Thoracic aorta (tissue), 2 donors: ENCODE results near the gene RANBP3. TPM values are rescaled to one million over a fixed set of nuclear protein-coding genes. Genes with fewer than 3 reads are reported as not detected.

Source experiments
- ATAC-seq: fragments of 150-250 bp; one replicate; pipeline ENCODE4 v1.8.0; 2017; ENCODE audit warnings: low read depth; ENCODE audit not compliant: insufficient number of reproducible peaks, low FRiP score
- DNase-seq: peaks from one replicate; pipeline ENCODE4 v3.0.0-alpha.2; 2020; ENCODE audit warnings: low spot score
- H3K27ac ChIP-seq, 2 donors: fragments of 200-600 bp; sonication (generic); 1 replicate in 1 of 2; 2 replicates in 1 of 2; pipeline ENCODE4 v1.5.1; 2016; ENCODE audit warnings: mild to moderate bottlenecking in 2 of 2, moderate library complexity in 2 of 2
- H3K27me3 ChIP-seq: fragments of 200-600 bp; sonication (generic); replicated peaks from 2 replicates; pipeline ENCODE4 v1.6.0; 2016; ENCODE audit warnings: mild to moderate bottlenecking; ENCODE audit not compliant: insufficient read depth
- H3K36me3 ChIP-seq: fragments of 200-600 bp; sonication (generic); one replicate; pipeline ENCODE4 v1.5.1; 2016
- H3K4me1 ChIP-seq, 2 donors: fragments of 200-600 bp; sonication (generic); 1 replicate in 1 of 2; 2 replicates in 1 of 2; pipeline versions ENCODE4 v1.5.1 to v1.6.0; 2016; ENCODE audit warnings: low read depth in 2 of 2, mild to moderate bottlenecking in 1 of 2; ENCODE audit not compliant: control insufficient read depth in 1 of 2
- H3K4me3 ChIP-seq: fragments of 200-600 bp; sonication (generic); 2 replicates; pipeline ENCODE4 v1.5.1; 2016; ENCODE audit warnings: mild to moderate bottlenecking
- H3K9me3 ChIP-seq: fragments of 200-600 bp; sonication (generic); 2 replicates; pipeline ENCODE4 v1.5.1; 2016
- total RNA-seq, 2 donors: library from RNA; depleted of rRNA; stranded (reverse); fragments of >200 nt; gene quantifications; one replicate each; pipeline versions ENCODE4 v1.1.0 to v1.2.3, GENCODE V29; 2016
- TF ChIP-seq, protein P1 (sequence below): fragments of 200-600 bp; sonication (generic); IDR thresholded peaks from one replicate; pipeline ENCODE4 v1.5.1; 2019; ENCODE audit warnings: antibody characterized with exemption

The RANBP3 gene
- total RNA-seq, 2 donors from 2014 or later = 51.4 to 101 TPM

DNA sequence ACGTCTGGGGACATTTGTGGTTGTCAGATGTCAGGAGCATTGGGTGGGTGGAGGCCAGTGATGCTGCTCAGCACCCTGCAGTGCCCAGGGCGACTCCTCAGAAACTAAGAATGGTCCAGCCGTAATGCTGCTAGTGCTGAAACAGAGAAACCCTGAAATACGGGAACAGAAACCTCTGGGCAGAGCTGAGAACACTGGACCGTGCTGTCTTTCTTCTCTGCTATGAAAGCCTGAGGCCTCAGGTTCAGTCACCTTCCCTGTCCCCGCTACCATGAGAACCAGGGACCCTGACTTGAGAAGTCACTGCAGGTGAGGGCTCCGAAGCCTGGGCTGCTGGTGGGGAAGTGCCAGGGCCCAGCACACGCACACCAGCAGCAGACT, 50.5 kb downstream of the RANBP3 start:
- no peaks in the 10 kb centered on the region for H3K9me3 ChIP-seq
- TF ChIP-seq, protein P1, sequence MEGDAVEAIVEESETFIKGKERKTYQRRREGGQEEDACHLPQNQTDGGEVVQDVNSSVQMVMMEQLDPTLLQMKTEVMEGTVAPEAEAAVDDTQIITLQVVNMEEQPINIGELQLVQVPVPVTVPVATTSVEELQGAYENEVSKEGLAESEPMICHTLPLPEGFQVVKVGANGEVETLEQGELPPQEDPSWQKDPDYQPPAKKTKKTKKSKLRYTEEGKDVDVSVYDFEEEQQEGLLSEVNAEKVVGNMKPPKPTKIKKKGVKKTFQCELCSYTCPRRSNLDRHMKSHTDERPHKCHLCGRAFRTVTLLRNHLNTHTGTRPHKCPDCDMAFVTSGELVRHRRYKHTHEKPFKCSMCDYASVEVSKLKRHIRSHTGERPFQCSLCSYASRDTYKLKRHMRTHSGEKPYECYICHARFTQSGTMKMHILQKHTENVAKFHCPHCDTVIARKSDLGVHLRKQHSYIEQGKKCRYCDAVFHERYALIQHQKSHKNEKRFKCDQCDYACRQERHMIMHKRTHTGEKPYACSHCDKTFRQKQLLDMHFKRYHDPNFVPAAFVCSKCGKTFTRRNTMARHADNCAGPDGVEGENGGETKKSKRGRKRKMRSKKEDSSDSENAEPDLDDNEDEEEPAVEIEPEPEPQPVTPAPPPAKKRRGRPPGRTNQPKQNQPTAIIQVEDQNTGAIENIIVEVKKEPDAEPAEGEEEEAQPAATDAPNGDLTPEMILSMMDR = no peak
- H3K4me3 ChIP-seq = no peak overlapping the region
- H3K27ac ChIP-seq = peak overlapping the region; percentile 64 to 67
- H3K27me3 ChIP-seq = no peaks in the 10 kb centered on the region
- peaks cover 4 to 20% of the 10 kb centered on the region in 2 donors for H3K4me1 ChIP-seq
- peaks cover 64% of the 10 kb centered on the region for H3K36me3 ChIP-seq
- DNase-seq (no peak), ATAC-seq (no peak)

DNA sequence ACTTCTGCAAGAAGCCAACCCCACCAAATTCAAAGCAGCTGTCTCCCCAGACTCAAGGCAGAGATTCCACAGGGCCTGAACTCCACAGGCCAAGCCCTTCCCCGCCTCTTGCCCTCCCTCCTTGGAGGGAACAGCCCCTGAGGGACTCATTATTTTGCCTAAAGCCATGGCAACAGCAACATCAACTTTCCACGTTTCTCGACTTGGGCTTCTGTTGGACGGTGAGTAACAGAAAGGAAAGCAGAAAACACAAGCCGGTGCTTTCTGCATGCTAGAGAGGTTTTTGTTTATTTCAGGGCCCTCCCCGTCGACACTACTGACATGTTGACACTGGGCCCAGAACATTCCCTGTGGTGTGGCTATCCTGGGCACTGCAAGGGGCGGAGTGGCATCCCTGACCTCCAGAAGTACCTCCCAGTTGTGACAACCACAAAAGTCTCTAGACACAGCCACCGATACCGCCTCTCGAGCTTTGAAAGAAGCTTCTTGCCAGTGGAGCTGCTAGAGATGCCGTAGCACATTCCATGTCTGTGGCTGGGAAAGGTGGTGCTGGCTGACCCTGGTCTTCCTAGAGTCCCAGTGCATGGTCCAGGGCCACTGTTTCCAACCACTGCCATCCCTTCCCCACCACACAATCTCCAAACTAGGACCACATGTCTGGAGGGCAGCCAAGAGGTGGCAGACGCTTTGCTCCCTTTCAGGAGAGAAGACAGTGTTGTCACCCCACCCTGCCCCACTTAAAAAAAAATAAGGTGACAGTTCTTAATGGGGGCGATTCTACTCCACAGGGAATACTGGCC, 51.1 kb downstream of the RANBP3 start:
- TF ChIP-seq, protein P1 = no peak
- peaks cover 4 to 20% of the 10 kb centered on the region in 2 donors for H3K4me1 ChIP-seq

DNA sequence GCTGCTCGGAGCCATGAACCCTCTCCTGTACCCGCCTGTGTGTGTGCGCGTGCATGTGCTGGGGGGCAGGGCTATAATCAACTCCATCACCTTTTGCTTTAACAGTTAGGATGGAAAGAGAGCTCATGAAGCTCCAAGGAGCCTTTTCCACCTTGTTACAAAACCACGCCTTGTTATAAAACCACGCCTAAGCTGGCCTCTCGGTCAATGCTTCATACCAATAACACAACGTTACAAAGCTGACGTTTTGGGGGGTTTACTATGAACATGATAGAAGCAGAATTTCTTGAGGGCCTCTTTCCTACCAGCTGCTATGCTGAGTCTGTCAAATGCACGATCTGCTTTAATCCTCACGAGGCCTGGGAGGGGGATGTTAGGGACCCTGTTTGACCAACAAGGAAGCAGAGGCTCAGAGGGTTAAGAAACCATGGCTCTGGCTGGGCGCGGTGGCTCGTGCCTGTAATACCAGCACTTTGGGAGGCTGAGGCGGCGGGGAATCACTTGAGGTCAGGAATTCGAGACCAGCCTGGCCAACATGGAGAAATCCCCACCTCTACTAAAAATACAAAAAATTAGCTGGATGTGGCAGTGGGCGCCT, 52.0 kb downstream of the RANBP3 start:
- Histone ChIP-seq H3K27ac (peak overlapping the region; percentile 6 to 67), H3K27me3 (no peaks in the 10 kb centered on the region), H3K4me3 (no peak overlapping the region), H3K9me3 (no peaks in the 10 kb centered on the region), H3K4me1 (peaks cover 4 to 20% of the 10 kb centered on the region in 2 donors), H3K36me3 (peaks cover 69% of the 10 kb centered on the region)
- TF ChIP-seq, protein P1 = no peak
- ATAC-seq = no peak
- no peak for DNase-seq

More for the DNA sequence above, 51.1 kb downstream of the RANBP3 start:
- no peaks in the 10 kb centered on the region for H3K9me3 ChIP-seq
- no peak overlapping the region for H3K4me3 ChIP-seq
- peak overlapping the region; percentile 64 to 67 for H3K27ac ChIP-seq
- peaks cover 64% of the 10 kb centered on the region for H3K36me3 ChIP-seq
- no peaks in the 10 kb centered on the region for H3K27me3 ChIP-seq
- peak; percentile 63 for ATAC-seq
- DNase-seq = no peak

DNA sequence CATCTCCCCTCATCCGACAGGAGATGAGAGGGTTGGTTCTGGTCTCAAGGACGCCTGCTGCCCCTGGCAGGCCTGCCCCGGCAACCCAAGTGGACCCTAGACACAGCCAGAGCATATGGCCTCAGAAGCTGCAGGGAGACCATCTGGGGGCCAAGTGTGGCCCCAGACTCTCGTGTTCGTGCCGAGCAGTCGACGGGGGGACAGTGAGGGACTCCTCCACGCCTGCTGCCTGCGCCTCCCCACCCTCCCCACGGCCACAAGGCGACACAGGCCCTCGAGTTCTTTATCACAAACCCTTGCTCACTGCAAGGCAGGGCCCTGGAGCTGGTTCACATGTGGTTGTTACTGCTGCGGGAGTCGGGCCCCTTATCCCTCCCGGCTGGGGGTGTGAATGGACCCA, 54.6 kb downstream of the RANBP3 start:
- DNase-seq (no peak), ATAC-seq (no peak)
- Histone ChIP-seq H3K27ac (no peak overlapping the region), H3K9me3 (no peaks in the 10 kb centered on the region), H3K27me3 (no peaks in the 10 kb centered on the region), H3K4me3 (no peak overlapping the region), H3K4me1 (peaks cover 4 to 20% of the 10 kb centered on the region in 2 donors), H3K36me3 (peaks cover 76% of the 10 kb centered on the region)
- TF ChIP-seq, protein P1 = no peak

DNA sequence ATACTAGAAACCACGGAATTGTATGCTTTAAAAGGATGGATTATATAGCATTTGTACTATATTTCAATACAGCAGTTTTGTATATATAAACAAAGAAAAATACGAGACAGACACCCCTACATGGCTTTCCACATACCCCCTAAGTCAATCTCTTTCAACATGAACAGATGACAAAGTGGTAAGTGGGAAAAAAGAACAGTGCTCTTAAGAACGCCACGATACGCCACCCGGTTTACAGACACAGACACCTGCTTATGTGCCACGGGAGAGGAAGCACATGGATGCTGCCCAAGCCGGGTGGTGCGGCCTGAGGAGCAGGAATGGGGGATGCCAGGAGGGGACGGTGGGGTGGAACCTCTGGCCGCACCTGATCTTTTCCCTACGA, 55.8 kb downstream of the RANBP3 start:
- peaks cover 75% of the 10 kb centered on the region for H3K36me3 ChIP-seq
- no peaks in the 10 kb centered on the region for H3K27me3 ChIP-seq
- H3K4me3 ChIP-seq = no peak overlapping the region
- peaks cover 4 to 15% of the 10 kb centered on the region in 2 donors for H3K4me1 ChIP-seq
- DNase-seq (no peak), ATAC-seq (no peak)
- H3K9me3 ChIP-seq = no peaks in the 10 kb centered on the region
- TF ChIP-seq, protein P1 = no peak
- H3K27ac ChIP-seq = no peak overlapping the region
